Measurements from ENCODE around the gene CHST10.
"Not testable (repeated sequence)": the region's sequence is repeated elsewhere in the genome, so short reads cannot be mapped to it uniquely, and the experiment has no call there.

Gene CHST10

DNA sequence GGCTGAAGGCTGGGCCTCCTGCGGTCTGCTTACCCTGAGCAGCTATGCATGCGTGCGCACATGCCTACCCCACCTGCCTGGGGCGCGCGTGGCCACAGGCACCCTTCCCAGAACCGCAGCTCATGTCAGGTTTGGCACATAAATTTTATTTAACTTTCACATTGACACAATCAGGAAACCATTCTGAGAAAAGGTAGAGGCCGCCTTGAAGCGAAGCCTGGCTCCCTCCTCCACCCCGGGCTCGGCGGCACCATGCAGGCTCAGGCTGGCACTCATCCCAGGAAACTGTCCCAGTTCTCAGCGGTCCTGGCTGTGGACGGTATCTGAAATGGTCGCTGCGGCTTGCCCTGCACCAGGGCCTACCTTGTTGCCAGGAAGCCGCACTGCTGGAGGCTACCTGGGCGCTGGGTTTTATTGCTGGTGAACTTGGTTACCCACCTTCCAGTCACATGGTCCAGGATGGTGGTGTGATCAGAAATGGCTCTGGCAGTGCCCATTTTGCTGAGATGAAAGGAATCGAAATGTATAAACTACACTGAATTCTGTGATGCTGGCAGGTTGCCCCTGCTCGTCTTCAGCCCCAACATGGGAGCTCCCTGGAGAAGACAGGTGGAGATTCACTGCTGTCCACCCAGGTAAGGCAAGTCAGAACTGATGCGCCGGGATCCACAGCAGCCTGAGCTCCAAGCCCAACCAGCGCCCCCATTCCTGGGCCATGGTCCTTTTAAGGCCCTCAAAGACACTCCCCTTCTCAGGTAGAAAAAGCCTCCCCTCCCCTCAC is 25.5 kb downstream of the CHST10 start:
- DNase-seq, result peak in 1 of 2 experiments; percentile 10

- DNase-seq, result no peak
These were observed 27.2 kb downstream of the CHST10 start for GRCh38 chr2:100390001-100390940.

- no peak for DNase-seq
These were observed 28.8 kb downstream of the CHST10 start for GRCh38 chr2:100388703-100389102.

DNA sequence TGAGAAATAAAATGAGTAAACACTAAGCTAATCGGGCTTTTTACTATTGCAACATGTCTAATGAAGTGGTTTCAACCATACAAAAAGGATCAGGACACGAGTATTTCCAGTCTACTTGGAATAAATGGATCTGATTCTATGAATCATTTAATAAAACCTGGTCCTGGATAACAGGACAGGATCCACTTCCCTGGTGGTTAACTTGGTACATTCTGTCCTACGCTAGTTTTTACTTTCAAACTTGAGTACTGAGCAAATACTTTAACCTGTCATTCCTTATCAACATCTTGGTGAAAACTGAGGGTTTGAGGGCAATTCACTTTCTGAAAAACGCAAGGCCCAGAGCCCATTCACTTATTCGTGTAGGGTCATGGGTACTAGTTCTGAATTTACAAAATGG is 33.5 kb downstream of the CHST10 start:
- no peak for DNase-seq

GRCh38 chr2:100383306-100383705 is 34.2 kb downstream of the CHST10 start:
- DNase-seq, result no peak

DNA sequence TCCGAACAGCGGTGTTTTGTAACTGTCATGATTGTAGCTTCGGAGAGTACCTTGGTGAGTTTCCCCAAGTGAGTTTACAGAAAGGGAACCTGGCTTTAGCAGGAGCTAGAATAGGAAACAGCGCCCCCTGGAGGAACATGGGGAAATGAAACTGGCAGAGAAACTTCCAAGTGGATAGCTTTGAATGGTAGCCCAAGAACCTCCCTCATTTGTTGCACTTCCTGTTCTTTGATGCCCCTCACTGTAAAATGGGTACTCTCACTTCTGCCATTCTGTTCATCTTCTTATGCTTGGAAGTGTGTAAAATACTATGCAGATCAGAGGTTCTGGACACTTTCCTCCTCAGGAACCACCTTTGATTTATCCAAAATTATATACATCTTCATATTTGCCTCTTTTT is 36.2 kb downstream of the CHST10 start:
- peak; percentile 85 for DNase-seq

- no peak for DNase-seq
These were observed 36.8 kb downstream of the CHST10 start for GRCh38 chr2:100380681-100381080.

GRCh38 chr2:100376836-100377235 is 40.6 kb downstream of the CHST10 start:
- no peak for DNase-seq

- DNase-seq, result no peak
These were observed 50.3 kb downstream of the CHST10 start for GRCh38 chr2:100367163-100367562.

DNA sequence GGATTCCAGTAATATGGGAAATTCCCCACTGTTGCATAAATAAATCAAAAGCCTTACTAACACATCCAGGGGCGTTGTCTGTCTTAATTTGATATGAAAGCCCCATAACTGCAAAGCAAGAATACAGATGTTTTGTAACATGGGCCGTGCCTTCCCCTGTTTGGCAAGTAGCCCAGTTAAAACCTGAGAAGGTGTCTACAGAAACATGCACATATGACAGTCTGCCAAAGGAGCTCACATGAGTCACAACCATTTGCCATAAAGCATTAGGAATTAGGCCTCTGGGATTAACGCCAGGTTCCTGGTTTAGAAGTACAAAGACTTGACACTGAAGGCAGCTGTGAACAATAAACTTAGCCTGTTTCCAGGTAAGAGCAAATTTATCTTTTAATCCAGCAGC is 52.0 kb downstream of the CHST10 start:
- no peak for DNase-seq

- DNase-seq, result not testable (repeated sequence)
These were observed 55.2 kb downstream of the CHST10 start for GRCh38 chr2:100362269-100362668.

DNA sequence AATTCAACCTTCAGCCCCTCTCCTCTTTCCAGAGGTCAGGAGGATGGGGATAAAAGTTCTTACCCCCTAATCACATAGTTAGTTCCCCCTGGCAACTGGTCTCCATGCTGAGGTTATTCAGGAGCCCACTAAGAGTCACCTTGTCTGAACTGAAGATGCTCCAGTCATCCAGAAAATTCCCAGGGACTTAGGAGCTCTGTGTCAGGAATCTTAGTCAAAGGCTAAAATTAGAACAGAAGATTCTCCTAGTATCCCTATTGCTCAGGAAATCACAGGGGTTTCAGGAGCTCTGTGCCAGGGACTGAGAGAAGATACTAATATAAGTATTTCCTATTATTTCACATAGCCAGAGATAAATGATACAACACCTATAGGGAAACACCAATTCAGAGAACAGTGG is 57.9 kb downstream of the CHST10 start:
- no peak for DNase-seq

DNA sequence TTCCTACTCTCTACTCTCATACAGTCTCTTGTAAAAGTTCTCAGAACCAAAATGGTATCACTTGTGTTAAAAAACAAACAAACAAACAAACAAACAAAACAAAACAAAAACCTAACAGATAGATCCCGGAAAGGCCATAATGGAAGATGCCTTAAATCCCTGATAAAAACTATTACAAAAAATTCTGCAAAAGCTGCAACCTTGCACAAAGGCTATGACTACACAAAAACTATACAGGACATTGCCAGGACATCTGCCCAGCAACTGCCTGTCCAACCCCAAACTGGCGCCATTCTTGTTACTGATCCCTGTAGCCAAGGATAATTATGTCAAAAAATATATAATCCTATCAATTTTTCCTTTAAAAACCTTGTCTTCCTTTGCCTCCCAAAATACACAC is 58.9 kb downstream of the CHST10 start:
- no peak for DNase-seq

- no peak for DNase-seq
These were observed 64.9 kb downstream of the CHST10 start for GRCh38 chr2:100352521-100352920.

DNA sequence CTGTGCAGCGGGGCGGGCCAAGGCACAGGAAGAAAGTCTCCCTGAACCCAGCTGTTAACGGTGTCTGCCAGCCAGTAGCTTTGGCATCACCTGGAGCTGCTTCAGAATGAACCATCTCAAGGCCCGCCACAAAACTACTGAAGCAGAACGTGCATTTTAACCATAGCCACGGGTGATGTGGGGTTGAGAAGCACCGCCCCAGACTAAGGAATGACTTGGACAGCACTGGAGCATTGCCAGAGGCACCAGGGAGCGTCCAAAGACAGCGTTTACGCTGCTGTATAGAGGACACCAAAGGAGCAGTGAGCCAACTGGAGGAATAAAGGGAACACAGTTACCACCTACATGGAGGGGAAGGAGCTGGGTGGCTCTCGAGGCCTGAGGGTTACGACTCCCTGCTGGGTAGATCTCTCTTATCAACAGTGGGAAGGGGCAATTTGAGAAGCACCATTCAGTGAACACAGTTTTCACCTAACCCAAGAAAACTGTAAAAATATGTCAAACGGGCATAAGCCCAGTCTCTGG is 66.7 kb downstream of the CHST10 start:
- DNase-seq, result no peak

DNA sequence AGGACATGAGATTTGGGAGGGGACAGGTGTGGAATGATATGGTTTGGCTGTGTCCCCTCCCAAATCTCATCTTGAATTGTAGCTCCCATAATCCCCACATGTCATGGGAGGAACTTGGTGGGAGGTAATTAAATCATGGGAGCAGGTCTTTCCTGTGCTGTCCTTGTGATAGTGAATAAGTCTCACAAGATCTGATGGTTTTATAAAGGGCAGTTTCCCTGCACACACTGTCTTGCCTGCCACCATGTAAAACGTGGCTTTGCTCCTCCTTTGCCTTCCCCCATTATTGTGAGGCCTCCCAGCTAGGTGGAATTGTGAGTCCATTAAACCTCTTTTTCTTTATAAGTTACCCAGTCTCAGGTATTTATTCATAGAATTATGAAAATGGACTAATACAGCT is 72.3 kb downstream of the CHST10 start:
- DNase-seq, result not testable (repeated sequence)

DNA sequence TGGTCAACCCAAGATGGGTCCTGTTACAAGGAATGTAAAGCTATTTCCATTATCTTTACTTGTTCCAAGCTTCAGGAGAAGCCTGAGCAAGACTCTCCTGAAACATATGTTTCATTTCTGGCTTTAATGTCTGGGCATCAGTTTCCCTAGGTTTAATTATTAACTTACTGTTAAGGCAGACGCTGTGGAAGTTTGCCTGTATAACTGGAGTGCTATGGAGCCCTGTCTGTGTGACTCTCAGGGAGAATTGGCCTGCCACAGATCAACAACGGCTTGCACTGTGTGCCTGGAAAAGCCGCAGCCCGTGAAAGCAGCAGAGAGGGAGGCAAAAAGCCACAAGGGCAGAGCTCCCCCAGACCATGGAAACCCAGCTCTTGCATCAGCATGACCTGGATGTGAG is 73.0 kb downstream of the CHST10 start:
- DNase-seq, result no peak

DNA sequence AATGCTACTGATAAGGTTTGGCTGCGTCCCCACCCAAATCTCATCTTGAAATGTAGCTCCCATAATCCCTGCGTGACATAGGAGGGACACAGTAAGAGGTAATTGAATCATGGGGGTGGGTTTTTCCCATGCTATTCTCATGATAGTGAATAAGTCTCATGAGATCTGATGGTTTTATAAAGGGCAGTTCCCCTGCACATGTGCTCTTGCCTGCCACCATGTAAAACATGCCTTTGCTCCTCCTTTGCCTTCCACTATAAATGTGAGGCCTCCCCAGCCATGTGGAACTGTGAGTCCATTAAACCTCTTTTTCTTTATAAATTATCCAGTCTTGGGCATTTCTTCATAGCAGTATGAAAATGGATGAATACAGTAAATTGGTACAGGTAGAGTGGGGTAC is 75.0 kb downstream of the CHST10 start:
- DNase-seq, result not testable (repeated sequence)

Measured in activated T-cell treated with anti-CD3 and anti-CD28 coated beads, Interleukin-2, amount 50 U/mL, for 48 hours (primary cell).